ENCODE data around the gene ZBTB38. TPM values are rescaled to one million over a fixed set of nuclear protein-coding genes. Genes with fewer than 3 reads are reported as not detected.
A peak's percentile ranks its signal among the peaks of the same experiment; 100 is the strongest.

The ZBTB38 gene
- total and polyA plus RNA-seq, 2 experiments from 2014 or later = 8.7 to 11.5 TPM

GRCh38 chr3:141399200-141399599 is 30.9 kb downstream of the ZBTB38 start:
- peak overlapping the region; percentile 57; the same call in 1 of the 2 replicates for H2AFZ ChIP-seq
- H4K20me1 ChIP-seq (replicated peaks; ENCODE audit: insufficient read depth) = no peaks in the 10 kb centered on the region
- H3F3A ChIP-seq (replicated peaks; ENCODE audit: low read depth) = no peaks in the 10 kb centered on the region
- DNase-seq (ENCODE audit: low spot score) (no peak), ATAC-seq (no peak)
- no peak overlapping the region for H3K4me3 ChIP-seq
- H3K4me2 ChIP-seq = 0 out of 2 replicates have a peak overlapping the region, but pooled peaks have one; percentile 48
- no peak overlapping the region for H3K27ac ChIP-seq (ENCODE audit: low read depth)
- Mint-ChIP-seq H3K4me3 (no peak overlapping the region), H3K9me3 (peaks cover 7% of the 10 kb centered on the region; the same call in 2 of the 3 replicates), H3K27me3 (ENCODE audit: insufficient read depth, low read depth, poor library complexity) (peaks cover 3% of the 10 kb centered on the region), H3K36me3 (ENCODE audit: low read depth) (no peaks in the 10 kb centered on the region; the same call in 2 of the 3 replicates), H3K27ac (no peak overlapping the region), H3K4me1 (peaks cover 24% of the 10 kb centered on the region)
- no peaks in the 10 kb centered on the region for H3K36me3 ChIP-seq (ENCODE audit: insufficient read depth)
- peaks cover 31% of the 10 kb centered on the region for H3K4me1 ChIP-seq (ENCODE audit: insufficient read depth)
- TF ChIP-seq EZH2phosphoT487 (IDR thresholded peaks at IDR 0.05; ENCODE audit: unreplicated experiment) (no peak), EZH2 (IDR thresholded peaks at IDR 0.05; ENCODE audit: low read depth, unreplicated experiment) (no peak), ZNF114 (CRISPR knock-in tag; IDR thresholded peaks at IDR 0.05) (no peak), REST (IDR thresholded peaks at IDR 0.05; ENCODE audit: unreplicated experiment) (no peak), NANOG (IDR thresholded peaks at IDR 0.05; ENCODE audit: borderline replicate concordance) (no peak), JUNB (IDR thresholded peaks at IDR 0.05; ENCODE audit: unreplicated experiment) (no peak), ETS1 (IDR thresholded peaks at IDR 0.05) (no peak), CREB1 (CRISPR knock-in tag; IDR thresholded peaks at IDR 0.05; ENCODE audit: low read depth) (no peak), STAT1 (IDR thresholded peaks at IDR 0.05; ENCODE audit: unreplicated experiment) (no peak), ZNF331 (CRISPR knock-in tag; IDR thresholded peaks at IDR 0.05; ENCODE audit: low read depth) (no peak), POLR2AphosphoS5 (IDR thresholded peaks at IDR 0.05; ENCODE audit: low read depth) (no peak), ZNF462 (CRISPR knock-in tag; IDR thresholded peaks at IDR 0.05) (no peak), CTCF (conservative IDR thresholded peaks at IDR 0.05; ENCODE audit: low read depth in 2 of 2) (no peak)
- H3K27me3 ChIP-seq (ENCODE audit: insufficient read depth) = peaks cover 13% of the 10 kb centered on the region
- H3K79me2 ChIP-seq (replicated peaks; ENCODE audit: insufficient read depth) = no peaks in the 10 kb centered on the region
- no peaks in the 10 kb centered on the region for H3K9me2 ChIP-seq (ENCODE audit: insufficient read depth)

Measured in GM23338 (cell line).